Measurements from ENCODE around the gene ABLIM1.
A peak's percentile ranks its signal among the peaks of the same experiment; 100 is the strongest.

The ABLIM1 gene

DNA sequence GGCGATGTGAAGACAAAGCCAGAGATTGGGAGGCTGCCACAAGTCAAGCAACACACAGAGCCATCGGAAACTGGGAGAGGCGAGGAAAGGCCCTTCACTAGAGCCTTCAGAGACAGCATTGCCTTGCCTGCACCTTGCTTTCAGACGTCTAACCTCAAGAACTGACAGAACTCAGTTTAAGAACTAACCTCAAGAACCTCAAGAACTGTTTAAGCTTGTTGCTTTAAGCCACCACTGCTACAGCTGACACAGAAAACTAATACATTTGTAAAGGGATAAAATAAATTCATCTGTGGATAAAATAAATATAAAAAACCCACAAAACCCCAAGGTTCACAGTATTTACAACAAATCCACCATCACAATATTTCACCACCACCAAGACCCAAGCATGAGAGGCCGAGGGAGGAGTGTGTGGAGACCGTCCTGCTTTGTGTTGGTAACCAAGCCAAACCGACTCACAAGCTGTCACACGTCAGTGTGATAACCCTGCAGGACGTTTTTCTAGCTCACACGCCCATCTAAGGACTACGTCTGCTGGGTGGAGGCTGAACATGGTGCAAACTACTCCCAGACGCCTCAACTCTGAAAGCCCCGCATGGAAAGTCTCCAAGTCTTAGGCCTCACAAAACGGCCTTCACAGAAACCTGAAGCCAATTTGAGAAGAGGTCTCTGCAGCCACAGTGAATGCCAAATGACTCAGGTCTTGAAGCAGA lies 116.8 kb downstream of the ABLIM1 start:
- no peak overlapping the region for H3K27ac ChIP-seq
- H3K36me3 ChIP-seq, result no peaks in the 10 kb centered on the region
- no peak overlapping the region for H3K4me3 ChIP-seq
- H3K9me3 ChIP-seq (replicated peaks in 1 of 11), result peaks cover 7 to 8% (median 8%) of the 10 kb centered on the region in 11 experiments; a peak in 18 of 22 replicates
- H4K20me1 ChIP-seq, result 0 out of 22 replicates have a peak, but pooled peaks cover 0 to 4% (median 0%) of the 10 kb centered on the region in 11 experiments
- H3K9ac ChIP-seq, result no peak overlapping the region
- no peak for TF ChIP-seq Cebpa-rat (IDR thresholded peaks at IDR 0.05)
- peaks cover 20 to 81% (median 43%) of the 10 kb centered on the region in 10 experiments for H3K4me1 ChIP-seq
- no peaks in the 10 kb centered on the region for H3K27me3 ChIP-seq
- H3K4me2 ChIP-seq, result peak overlapping the region in 4 of 11 experiments; percentile 20 to 83 (median 32); a peak in 7 of 22 replicates

DNA sequence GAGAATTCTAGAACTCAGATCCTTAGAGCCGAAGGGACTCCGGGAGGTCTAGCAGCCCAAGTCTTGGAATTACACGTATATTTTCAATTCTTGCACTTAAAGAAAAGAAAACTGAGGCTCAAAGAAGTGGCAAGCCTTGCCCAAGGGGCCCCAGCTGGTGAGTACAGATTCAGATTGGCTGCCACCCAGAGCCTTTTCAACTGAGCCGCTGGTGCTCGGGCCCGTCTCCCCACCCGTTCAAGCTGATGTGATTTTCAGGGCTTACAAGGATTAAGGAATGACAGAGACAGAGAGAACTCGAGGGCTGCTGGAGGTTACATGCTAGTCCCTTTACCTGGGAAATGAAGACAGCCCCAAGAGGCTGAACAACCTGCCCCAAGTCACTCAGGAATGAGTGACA lies 117.8 kb downstream of the ABLIM1 start:
- H3K36me3 ChIP-seq, result no peaks in the 10 kb centered on the region
- H3K4me2 ChIP-seq, result peak overlapping the region in 2 of 11 experiments; percentile 18 to 32; a peak in 1 of 22 replicates
- H3K9ac ChIP-seq, result no peak overlapping the region
- H3K4me3 ChIP-seq, result no peak overlapping the region
- H3K9me3 ChIP-seq (replicated peaks in 1 of 11), result peaks cover 7 to 11% (median 8%) of the 10 kb centered on the region in 11 experiments; a peak in 18 of 22 replicates
- no peaks in the 10 kb centered on the region for H3K27me3 ChIP-seq
- H3K27ac ChIP-seq, result no peak overlapping the region
- H4K20me1 ChIP-seq, result 0 out of 22 replicates have a peak, but pooled peaks cover 0 to 4% (median 0%) of the 10 kb centered on the region in 11 experiments
- H3K4me1 ChIP-seq, result peaks cover 20 to 72% (median 36%) of the 10 kb centered on the region in 10 experiments
- no peak for TF ChIP-seq Cebpa-rat (IDR thresholded peaks at IDR 0.05)

DNA sequence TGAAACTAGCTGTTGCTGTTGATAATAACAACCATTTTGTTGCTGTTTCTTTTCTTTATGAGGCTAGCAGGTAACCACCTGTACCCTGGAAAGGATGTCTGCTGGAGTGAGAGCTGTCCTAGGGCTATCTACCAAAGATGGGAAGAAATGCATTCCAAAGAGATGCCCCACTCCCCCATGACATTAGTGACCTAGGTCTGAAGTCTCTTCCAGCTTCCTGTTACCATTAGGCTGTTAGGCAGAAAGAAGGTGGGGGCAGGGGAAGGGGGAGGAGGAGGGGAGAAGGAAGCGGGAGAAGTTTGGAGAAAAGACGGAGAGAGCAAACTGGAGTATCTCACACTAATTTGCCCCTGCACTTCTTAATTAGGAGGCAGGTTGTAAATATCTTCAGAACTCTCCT lies 118.5 kb downstream of the ABLIM1 start:
- TF ChIP-seq Cebpa-rat (IDR thresholded peaks at IDR 0.05), result no peak
- no peaks in the 10 kb centered on the region for H3K27me3 ChIP-seq
- H3K4me1 ChIP-seq, result peaks cover 17 to 66% (median 30%) of the 10 kb centered on the region in 10 experiments
- H3K27ac ChIP-seq, result no peak overlapping the region
- H3K9ac ChIP-seq, result no peak overlapping the region
- H3K9me3 ChIP-seq (replicated peaks in 1 of 11), result peaks cover 7 to 11% (median 8%) of the 10 kb centered on the region in 11 experiments; a peak in 18 of 22 replicates
- H3K36me3 ChIP-seq, result no peaks in the 10 kb centered on the region
- 0 out of 22 replicates have a peak overlapping the region, but pooled peaks of 2 of the 11 experiments have one; percentile 73 to 81 for H3K4me2 ChIP-seq
- 0 out of 22 replicates have a peak, but pooled peaks cover 0 to under 1% (median 0%) of the 10 kb centered on the region in 11 experiments for H4K20me1 ChIP-seq
- H3K4me3 ChIP-seq, result no peak overlapping the region

DNA sequence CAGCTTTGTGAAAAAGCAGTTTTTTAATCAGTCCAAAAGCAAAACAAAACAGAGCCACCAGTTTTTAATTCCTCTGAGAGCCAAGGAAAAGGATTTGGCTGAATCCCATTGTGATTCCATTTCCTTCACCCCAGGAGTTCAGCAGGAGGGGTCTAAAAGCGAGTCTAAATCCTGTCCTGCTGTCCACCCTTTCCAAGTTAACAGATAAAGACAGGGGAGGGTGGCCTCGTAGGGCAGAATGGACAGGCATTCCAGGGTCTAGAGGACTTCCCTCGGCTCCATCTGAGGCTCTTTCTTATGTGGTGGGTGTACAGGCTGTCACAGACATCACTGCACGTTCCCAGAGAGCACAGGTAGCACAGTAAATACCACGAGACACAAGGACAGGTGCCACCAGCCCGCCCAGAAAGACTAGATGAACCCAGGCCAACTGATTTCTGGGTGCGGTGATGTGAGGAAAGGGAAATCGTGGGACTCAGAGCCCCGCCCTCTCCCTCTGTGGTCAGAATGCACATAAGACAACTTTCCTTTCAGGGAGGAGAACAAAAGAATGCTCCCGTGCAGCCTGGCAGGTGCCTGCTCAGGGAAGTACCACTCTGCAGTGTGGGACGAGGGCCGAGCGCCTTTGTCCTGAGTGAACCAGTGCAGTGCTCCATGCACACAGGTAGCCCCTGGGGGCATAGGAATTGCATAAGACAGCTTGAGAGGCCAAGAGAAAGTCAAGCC lies 119.7 kb downstream of the ABLIM1 start:
- no peaks in the 10 kb centered on the region for H3K27me3 ChIP-seq
- H3K4me2 ChIP-seq, result peak overlapping the region; percentile 46 to 85 (median 59)
- H3K9me3 ChIP-seq (replicated peaks in 1 of 11), result peaks cover 7 to 11% (median 8%) of the 10 kb centered on the region in 11 experiments; a peak in 18 of 22 replicates
- no peaks in the 10 kb centered on the region for H4K20me1 ChIP-seq
- no peaks in the 10 kb centered on the region for H3K36me3 ChIP-seq
- H3K4me3 ChIP-seq, result no peak overlapping the region
- TF ChIP-seq Cebpa-rat (IDR thresholded peaks at IDR 0.05), result no peak
- H3K27ac ChIP-seq, result no peak overlapping the region
- no peak overlapping the region for H3K9ac ChIP-seq
- H3K4me1 ChIP-seq, result peaks cover 6 to 54% (median 17%) of the 10 kb centered on the region in 10 experiments; a peak in 19 of 20 replicates

DNA sequence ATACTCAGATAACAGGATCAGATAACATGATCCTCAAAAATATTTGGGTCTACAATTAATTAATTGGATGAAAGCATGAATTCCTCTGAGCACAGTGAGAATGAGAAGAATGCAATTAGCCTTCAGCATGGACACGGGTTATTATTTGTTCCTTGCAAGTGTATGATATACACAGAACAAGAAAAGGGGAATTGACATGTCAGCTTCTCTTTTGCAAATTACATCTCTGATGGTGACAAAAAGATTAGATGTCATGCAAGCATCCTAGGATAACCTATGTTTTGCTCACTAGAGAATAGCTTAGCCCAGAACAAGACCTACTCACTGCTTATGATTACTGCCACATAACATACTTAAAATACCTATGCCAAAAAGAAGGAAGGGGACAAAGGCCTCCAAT lies 120.3 kb downstream of the ABLIM1 start:
- peak overlapping the region in 6 of 11 experiments; percentile 58 to 85 (median 76); a peak in 9 of 22 replicates for H3K4me2 ChIP-seq
- H3K9ac ChIP-seq, result no peak overlapping the region
- no peaks in the 10 kb centered on the region for H3K27me3 ChIP-seq
- no peaks in the 10 kb centered on the region for H4K20me1 ChIP-seq
- peaks cover 7 to 11% (median 8%) of the 10 kb centered on the region in 11 experiments; a peak in 18 of 22 replicates for H3K9me3 ChIP-seq (replicated peaks in 1 of 11)
- no peak overlapping the region for H3K4me3 ChIP-seq
- peaks cover 6 to 47% (median 14%) of the 10 kb centered on the region in 10 experiments; a peak in 19 of 20 replicates for H3K4me1 ChIP-seq
- no peak overlapping the region for H3K27ac ChIP-seq
- no peaks in the 10 kb centered on the region for H3K36me3 ChIP-seq
- TF ChIP-seq Cebpa-rat (IDR thresholded peaks at IDR 0.05), result no peak

DNA sequence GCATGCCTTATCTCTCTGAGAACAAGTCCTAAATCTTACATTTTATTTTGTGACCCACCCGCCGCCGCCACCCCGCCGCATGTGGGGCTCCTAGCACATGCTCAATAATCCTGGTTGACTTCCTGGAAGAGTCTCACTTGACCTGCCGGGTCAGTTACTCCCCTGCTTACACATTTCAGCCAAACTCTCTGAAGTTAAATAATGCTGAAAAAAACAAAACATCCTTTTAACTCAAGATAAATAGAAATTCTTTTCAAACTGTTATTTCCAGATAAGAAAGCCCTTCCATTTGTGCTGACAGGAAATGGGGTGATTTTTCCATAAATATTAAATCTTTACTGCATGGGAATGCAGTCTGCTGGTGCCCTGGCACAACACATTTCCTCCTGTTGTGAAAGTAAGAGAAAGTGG lies 123.5 kb downstream of the ABLIM1 start:
- H3K4me1 ChIP-seq, result peaks cover 6 to 21% (median 12%) of the 10 kb centered on the region in 10 experiments; a peak in 19 of 20 replicates
- no peaks in the 10 kb centered on the region for H3K27me3 ChIP-seq
- peaks cover 7 to 11% (median 8%) of the 10 kb centered on the region in 11 experiments; a peak in 18 of 22 replicates for H3K9me3 ChIP-seq (replicated peaks in 1 of 11)
- H3K27ac ChIP-seq, result no peak overlapping the region
- no peaks in the 10 kb centered on the region for H3K36me3 ChIP-seq
- no peaks in the 10 kb centered on the region for H4K20me1 ChIP-seq
- H3K4me3 ChIP-seq, result no peak overlapping the region
- TF ChIP-seq Cebpa-rat (IDR thresholded peaks at IDR 0.05), result no peak
- no peak overlapping the region for H3K4me2 ChIP-seq
- no peak overlapping the region for H3K9ac ChIP-seq

DNA sequence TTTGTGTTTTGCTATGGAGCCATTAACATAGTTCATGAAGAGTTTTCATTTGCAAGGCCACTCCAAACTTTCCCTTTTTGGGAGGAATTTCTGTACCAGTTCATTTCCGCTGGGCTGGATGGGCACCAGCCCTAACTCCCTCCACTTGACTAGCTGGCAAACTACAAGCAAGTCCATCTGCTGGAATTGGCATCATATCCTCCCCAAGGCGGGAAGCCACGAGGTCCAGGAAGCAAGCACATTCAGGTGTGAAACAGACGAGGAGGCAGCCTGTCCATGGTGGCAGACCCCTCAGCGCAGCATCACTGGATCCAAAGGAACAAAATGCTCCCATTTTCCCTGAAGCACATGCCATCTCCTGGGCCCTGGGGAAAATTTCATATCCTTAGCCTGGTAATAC lies 125.8 kb downstream of the ABLIM1 start:
- Histone ChIP-seq H3K4me2 (no peak overlapping the region), H3K36me3 (no peaks in the 10 kb centered on the region), H3K9me3 (replicated peaks in 1 of 11) (peaks cover 7 to 11% (median 8%) of the 10 kb centered on the region in 11 experiments; a peak in 18 of 22 replicates), H4K20me1 (no peaks in the 10 kb centered on the region), H3K4me3 (no peak overlapping the region), H3K27ac (no peak overlapping the region), H3K27me3 (no peaks in the 10 kb centered on the region), H3K4me1 (peaks cover 0 to 7% (median 5%) of the 10 kb centered on the region in 10 experiments; a peak in 17 of 20 replicates), H3K9ac (no peak overlapping the region)
- TF ChIP-seq Cebpa-rat (IDR thresholded peaks at IDR 0.05), result no peak

DNA sequence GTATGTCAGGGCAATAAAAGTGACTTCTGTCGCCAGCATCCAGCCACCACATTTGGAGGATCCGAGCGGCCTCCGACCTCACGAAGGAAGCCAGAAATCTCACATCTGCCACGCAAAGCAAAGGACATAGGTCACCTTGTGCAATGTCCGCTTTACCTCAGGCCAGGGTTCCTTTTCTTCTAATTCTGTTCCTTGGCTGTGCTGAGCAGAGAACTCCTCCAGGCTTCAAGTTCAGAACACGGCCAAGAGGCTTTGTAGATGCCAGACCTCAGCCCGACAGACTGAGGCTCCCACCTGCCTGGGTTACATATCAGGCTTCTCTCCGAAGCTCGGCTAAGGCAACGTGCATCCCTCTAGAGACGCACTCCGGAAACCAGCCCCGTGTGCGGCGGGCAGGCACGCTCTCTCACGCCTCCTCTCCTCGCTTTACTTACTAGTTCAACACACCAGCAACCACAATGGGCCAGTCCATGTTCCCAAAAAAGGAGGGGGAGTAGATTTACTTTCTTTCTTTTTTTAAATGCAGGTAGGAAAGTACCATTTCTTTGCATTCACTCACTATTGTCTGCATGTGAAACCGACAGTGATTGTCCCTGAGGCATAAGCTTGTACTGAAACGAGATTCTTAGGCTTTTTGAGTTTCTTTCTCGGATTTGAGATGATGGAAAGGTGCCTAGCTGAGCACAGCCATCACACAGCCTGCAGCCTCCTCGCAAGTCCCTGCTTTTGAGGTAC lies 131.4 kb downstream of the ABLIM1 start:
- Histone ChIP-seq H3K27me3 (peaks cover 0 to 16% (median 0%) of the 10 kb centered on the region in 11 experiments; a peak in 2 of 22 replicates), H3K9ac (peak overlapping the region in 10 of 11 experiments; percentile 13 to 65 (median 52); a peak in 17 of 22 replicates), H4K20me1 (no peaks in the 10 kb centered on the region), H3K4me2 (peak overlapping the region; percentile 79 to 89 (median 81)), H3K27ac (peak overlapping the region in 8 of 11 experiments; percentile 25 to 66 (median 48); a peak in 13 of 22 replicates), H3K36me3 (no peaks in the 10 kb centered on the region), H3K9me3 (replicated peaks in 1 of 11) (no peaks in the 10 kb centered on the region), H3K4me1 (peaks cover 18 to 58% (median 44%) of the 10 kb centered on the region in 10 experiments), H3K4me3 (peak overlapping the region; percentile 27 to 58 (median 48); a peak in 18 of 20 replicates)
- TF ChIP-seq Cebpa-rat (IDR thresholded peaks at IDR 0.05), result peak in 3 of 11 experiments; percentile 11 to 16 (median 15); a peak in 2 of 22 replicates

All from BLaER1 treated with 17β-estradiol and CSF1 and Interleukin-3, amounts not matched to agents 10 nM and 100 nM (cell line).